ENCODE data around the gene CCDC107. TPM values are rescaled to one million over a fixed set of nuclear protein-coding genes. Genes with fewer than 3 reads are reported as not detected.
"Not testable (repeated sequence)": the region's sequence is repeated elsewhere in the genome, so short reads cannot be mapped to it uniquely, and the experiment has no call there.

Gene CCDC107, protein sequence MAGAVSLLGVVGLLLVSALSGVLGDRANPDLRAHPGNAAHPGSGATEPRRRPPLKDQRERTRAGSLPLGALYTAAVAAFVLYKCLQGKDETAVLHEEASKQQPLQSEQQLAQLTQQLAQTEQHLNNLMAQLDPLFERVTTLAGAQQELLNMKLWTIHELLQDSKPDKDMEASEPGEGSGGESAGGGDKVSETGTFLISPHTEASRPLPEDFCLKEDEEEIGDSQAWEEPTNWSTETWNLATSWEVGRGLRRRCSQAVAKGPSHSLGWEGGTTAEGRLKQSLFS
- total RNA-seq: 59.2 TPM

DNA sequence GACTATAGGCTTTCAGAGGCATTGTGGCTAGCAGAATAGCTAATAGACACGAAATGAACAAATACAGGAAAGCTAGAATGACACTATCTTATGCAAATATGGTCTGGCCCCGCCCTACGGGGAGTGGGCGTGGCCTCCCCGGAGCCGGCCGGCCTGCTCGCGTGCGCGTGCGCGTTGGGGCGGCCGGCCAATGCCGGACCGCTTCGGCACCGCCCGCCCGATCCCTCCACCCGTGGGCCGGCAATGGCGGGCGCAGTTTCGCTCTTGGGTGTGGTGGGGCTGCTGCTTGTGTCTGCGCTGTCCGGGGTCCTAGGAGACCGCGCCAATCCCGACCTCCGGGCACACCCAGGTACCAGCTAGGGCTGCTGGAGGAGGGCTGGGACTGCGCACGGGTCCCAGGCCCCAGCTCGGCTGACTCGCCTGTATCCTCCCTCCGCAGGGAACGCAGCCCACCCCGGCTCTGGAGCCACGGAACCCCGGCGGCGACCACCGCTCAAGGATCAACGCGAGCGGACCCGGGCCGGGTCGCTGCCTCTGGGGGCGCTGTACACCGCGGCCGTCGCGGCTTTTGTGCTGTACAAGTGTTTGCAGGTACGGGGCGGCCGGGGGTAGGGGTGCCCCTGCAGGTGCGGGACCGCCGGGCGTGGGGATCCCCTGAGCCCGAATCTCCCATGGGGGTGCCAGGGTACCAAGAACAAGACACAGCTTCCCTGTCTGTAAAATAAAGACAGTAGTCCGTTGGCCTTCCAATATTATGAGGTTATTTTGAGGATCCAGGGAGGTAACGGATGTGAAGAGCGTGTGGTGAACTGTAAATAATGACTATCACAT, at the start of gene CCDC107:
CCDC107 (plus strand) TSS at position 156 of the 831 bp plus-strand sequence; CDS start at position 244, 88 bp downstream.
- peak; percentile 84 for DNase-seq (ENCODE audit: low spot score)

DNA sequence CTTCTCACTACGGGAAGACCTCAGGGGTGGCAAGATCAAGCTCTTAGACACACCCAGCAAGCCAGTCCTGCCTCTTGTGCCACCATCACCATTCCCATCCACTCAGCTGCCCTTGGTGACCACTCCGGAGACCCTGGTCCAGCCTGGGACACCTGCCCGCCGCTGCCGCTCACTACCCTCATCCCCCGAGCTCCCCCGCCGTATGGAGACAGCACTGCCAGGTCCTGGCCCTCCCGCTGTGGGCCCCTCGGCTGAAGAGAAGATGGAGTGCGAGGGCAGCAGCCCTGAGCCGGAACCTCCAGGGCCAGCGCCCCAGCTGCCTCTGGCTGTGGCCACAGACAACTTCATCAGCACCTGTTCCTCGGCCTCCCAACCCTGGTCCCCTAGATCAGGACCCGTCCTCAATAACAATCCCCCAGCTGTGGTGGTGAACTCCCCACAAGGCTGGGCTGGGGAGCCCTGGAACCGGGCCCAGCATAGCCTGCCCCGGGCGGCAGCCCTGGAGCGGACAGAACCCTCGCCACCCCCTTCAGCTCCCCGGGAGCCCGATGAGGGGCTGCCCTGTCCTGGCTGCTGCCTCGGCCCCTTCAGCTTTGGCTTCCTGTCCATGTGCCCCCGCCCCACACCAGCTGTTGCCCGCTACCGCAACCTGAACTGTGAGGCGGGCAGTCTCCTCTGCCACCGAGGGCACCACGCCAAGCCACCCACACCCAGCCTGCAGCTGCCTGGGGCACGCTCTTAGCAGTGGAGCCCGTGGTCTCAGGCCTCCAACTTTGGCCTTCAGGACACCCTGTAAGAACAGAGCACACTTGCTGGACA, 48.9 kb upstream of the CCDC107 start:
- no peak for DNase-seq (ENCODE audit: low spot score)

- no peak for DNase-seq (ENCODE audit: low spot score)
Measured at GRCh38 chr9:35609820-35610163, 48.3 kb upstream of the CCDC107 start.

DNA sequence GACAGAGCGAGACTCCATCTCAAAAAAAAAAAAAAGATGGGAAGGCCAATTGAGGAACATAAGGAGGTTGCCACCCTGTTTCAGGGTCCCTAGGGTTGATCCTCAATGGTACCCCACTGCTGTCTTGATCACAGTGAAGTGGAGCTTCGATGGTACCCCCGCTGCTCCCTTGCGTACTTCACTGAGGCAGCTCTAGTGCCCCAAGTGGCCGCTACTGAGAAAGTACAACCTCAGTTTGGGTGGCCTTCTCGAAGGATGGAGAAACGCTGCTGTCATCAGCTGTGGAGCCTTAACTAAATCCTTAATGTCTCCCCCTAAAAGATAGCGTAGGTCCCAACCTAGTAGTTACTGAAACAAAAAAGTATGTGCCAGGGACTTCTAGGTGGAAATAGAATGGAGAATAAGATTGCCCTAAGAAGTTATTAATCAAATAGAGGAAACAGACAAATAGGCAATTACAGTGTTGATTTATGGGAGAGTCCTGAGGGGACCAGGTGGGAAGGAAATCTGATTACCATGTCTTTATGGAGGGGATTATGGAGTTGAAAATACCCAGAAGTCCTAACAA, 46.8 kb upstream of the CCDC107 start:
- peak; percentile 47 for DNase-seq (ENCODE audit: low spot score)

- not testable (repeated sequence) for DNase-seq (ENCODE audit: low spot score)
Measured at GRCh38 chr9:35612066-35612465, 46.0 kb upstream of the CCDC107 start.

DNA sequence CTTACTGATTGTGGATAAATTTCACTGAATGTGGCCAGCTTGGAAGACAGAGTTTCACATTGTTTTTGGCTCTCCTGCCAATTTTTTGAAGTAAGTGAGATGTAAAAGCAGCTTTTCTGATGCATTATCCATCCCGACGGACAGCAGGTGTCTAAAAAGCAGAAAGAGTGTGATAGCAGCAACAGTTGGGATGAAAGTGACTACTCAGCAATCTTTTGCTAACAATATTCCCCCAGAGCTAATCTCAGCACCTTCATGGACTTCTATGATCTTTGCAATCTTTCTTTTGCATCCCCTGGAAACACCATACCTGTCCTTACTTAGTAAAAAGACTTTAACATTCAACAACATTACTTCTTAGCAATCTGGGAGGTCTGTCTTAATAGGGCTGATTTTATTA, 45.2 kb upstream of the CCDC107 start:
- no peak for DNase-seq (ENCODE audit: low spot score)

DNA sequence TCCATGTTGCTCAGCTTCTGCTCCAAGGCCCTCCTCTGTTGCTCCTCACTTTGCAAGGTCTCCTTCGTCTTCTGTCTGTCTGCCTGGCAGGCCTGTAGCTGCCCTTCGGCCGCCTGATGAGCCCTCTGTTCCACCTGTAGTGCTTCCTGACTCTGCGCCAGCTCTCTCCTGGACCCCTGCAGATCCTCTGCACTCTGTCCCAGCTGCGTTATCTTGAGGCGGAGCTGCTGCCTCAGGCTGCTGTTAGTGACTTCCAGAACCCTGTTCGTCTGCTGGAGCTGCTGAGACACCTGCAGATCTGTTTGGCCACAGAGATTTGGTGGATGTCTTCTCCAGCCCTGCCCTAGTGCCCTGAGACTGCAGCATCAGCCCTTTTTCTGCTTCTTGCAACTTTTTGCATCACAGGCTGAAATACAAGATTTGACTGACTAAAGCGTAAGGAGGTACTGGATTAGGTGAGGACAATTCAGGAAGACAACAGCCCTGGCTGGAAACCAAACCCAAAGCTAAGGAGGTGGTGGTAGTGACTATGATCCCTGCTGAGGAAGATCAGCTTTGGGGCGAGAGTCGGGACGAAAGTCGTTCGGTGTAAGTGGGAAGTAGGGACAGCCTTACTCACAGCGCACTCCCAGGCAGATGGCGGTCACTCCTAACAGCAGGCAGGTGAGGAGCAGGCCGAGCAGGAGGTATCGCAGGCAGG, 42.0 kb upstream of the CCDC107 start:
- no peak for DNase-seq (ENCODE audit: low spot score)

GRCh38 chr9:35616681-35617459, 41.2 kb upstream of the CCDC107 start:
- peak; percentile 68 for DNase-seq (ENCODE audit: low spot score)

- no peak for DNase-seq (ENCODE audit: low spot score)
Measured at GRCh38 chr9:35617548-35617947, 40.5 kb upstream of the CCDC107 start.

DNA sequence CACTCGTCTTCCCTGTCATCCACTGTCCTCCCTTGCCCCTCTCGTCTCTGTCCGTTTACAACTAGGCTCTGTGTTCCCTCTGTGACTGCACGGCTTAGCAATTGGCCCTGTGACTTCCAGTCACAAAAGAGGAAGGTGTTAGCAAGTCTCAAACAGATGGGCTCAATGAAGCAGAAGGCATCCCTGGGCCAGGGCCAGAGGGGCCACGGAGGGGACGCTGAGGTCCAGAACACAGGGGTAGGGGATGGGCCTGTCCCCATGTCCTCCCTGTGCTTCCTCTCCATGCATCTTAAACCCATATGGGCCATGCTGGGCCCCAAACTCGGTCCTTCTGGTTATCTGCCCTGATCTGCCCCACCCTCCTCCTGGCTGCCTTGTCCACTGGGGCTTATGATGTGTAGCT, 39.8 kb upstream of the CCDC107 start, which contains the start of gene CD72:
CD72 (minus strand) TSS at position 89 of the 403 bp plus-strand sequence. CDS start 110 bp downstream, outside the sequence.
- no peak for DNase-seq (ENCODE audit: low spot score)

- peak; percentile 45 for DNase-seq (ENCODE audit: low spot score)
Measured at GRCh38 chr9:35618854-35619799, 39.0 kb upstream of the CCDC107 start.

GRCh38 chr9:35619800-35620158, 38.3 kb upstream of the CCDC107 start:
- no peak for DNase-seq (ENCODE audit: low spot score)

GRCh38 chr9:35627575-35627974, 30.5 kb upstream of the CCDC107 start:
- no peak for DNase-seq (ENCODE audit: low spot score)

DNA sequence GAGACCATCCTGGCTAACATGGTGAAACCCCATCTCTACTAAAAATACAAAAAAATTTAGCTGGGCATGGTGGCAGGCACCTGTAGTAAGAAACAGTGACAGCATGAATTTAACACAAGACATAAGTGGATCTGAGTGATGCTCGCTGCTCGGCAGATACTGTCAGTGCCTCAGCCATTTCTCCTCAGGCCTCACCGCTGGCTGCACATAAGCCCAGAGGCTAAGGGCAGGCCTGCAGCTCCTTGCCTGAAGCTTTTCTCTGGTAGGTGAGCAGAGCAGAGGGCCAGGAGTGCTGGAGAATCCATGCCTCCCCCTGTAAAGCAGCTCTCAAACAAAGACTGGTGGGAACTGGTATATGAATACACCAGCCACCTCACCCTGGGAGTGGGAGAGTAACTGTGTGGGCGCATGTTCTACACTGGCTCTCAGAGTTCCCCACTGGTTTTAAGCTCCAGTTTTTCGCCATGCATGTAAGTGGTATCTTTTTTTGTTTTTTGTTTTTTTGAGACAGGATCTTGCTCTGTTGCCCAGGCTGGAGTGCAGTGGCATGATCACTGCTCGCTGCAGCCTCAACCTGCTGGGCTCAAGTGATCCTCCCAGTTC, 29.6 kb upstream of the CCDC107 start:
- DNase-seq (ENCODE audit: low spot score): no peak

DNA sequence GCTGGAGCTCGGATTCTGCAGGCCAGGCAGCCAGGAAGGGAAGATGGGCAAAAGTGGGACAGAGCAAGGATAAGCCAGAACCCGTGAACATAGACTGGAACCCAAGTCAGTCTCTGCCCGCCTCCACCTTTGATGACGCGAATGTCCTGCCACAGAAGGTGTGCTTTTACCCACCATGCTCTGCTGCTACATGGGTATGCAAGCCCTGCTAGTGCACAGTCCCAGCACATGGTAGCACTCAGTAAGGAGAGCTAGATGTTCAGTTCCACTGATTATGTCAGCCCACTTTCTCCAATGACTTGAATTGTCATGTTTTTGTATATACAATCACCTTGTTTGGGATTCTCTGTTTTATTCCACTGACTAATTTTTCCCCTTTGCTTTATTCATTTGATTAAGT, 28.5 kb upstream of the CCDC107 start:
- DNase-seq (ENCODE audit: low spot score): no peak

DNA sequence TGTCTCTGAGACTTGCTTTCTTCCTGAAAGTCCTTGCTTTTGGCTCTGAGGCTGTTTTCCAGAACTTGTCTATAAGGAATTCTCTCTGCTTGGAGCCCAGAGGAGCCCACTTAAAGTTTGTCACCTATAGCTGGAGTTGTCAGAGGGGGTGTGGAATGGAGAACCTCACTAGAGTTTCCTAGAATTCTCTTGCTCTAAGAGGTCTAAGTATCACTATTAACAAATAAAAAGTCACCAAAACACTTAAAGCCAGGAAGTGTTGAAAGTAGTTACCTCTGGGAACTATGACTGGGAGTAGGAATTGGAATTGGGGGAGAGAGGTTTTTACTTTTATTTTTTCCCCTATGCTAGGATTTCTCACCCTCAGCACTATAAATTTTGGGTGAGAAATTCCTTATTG, 22.4 kb upstream of the CCDC107 start:
- DNase-seq (ENCODE audit: low spot score): no peak

GRCh38 chr9:35636135-35636876, 21.8 kb upstream of the CCDC107 start:
- no peak for DNase-seq (ENCODE audit: low spot score)

GRCh38 chr9:35636877-35637246, 21.2 kb upstream of the CCDC107 start:
- DNase-seq (ENCODE audit: low spot score): not testable (repeated sequence)
